ENCODE measurements around the gene STUB1.

Gene STUB1

DNA sequence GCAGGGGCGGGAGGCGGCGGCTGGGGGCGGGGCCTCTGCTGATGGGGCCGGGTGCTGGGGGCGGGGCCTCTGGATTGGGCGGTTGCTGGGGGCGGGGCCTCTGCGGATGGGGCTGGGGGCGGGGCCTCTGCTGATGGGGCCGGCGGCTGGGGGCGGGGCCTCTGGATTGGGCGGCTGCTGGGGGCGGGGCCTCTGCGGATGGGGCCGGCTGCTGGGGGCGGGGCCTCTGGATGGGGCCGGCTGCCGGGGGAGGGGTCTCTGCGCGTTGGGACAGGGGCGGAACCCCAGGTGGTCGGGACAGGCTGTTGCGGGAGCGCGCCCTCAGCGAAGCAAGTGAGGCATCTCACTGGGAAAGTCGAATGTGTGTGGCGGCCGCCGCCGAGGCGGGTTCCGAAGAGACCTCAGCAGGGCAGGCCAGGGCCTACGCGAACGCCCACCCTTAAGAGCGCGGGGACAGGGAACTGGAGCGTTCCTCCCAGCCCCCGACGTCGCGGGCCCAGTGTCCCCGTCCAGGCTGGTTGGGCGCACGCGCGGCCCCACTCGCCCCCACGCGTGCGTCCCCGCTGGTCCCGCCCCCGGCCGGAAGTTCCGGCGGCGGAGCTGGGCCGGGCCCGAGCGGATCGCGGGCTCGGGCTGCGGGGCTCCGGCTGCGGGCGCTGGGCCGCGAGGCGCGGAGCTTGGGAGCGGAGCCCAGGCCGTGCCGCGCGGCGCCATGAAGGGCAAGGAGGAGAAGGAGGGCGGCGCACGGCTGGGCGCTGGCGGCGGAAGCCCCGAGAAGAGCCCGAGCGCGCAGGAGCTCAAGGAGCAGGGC is at the start of gene STUB1:
STUB1 (plus strand) TSS at position 597 of the 811 bp plus-strand sequence; CDS start at position 713, 116 bp downstream.
- DNase-seq (ENCODE audit: low read depth): peak; percentile 80

DNA sequence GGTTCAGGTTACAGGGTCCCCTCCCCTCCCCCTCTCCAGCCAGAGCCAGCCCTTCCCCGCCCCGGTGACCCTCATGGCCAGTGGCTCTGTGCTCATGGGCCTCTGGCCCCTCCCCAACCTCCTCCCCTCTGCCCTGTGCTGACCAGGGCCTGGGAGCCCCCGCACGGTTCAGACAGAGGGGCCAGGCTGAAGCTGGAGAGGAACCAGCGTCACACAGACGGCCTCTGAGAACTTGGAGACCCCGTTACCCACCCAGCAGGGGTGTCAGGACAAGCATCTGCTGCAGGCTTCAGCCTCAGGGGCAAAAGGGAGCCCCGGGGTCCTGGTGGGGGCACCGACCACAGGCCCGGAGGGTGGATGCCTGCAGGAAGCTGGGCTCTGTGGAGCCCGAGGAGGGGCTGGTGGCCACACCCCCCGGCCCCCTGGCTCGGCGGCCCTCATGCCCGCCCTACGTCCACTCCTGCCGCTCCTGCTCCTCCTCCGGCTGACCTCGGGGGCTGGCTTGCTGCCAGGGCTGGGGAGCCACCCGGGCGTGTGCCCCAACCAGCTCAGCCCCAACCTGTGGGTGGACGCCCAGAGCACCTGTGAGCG is 49.3 kb upstream of the STUB1 start, which contains the start of gene WFIKKN1:
WFIKKN1 (plus strand) TSS at position 171 of the 591 bp plus-strand sequence; CDS start at position 440, 269 bp downstream.
- DNase-seq (ENCODE audit: low read depth): no peak

DNA sequence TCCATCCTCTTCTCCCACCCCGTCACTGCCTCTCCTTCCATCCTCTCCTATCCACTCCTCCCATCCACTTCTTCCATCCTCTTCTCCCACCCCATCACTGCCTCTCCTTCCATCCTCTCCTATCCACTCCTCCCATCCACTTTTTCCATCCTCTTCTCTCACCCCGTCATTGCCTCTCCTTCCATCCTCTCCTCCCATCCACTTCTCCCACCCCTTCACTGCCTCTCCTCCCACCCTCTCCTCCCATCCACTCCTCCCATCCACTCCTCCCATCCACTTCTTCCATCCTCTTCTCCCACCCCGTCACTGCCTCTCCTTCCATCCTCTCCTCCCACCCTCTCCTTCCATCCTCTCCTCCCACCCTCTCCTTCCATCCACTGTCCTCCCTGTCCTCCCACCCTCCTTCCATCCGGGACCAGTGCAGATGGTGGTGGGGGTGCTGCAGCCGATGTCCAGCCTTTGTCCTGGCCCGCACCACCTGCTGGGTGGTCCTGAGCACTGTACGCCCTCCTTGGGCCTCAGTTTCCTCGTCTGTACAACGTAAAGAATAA is 48.3 kb upstream of the STUB1 start:
- no peak for DNase-seq (ENCODE audit: low read depth)

DNA sequence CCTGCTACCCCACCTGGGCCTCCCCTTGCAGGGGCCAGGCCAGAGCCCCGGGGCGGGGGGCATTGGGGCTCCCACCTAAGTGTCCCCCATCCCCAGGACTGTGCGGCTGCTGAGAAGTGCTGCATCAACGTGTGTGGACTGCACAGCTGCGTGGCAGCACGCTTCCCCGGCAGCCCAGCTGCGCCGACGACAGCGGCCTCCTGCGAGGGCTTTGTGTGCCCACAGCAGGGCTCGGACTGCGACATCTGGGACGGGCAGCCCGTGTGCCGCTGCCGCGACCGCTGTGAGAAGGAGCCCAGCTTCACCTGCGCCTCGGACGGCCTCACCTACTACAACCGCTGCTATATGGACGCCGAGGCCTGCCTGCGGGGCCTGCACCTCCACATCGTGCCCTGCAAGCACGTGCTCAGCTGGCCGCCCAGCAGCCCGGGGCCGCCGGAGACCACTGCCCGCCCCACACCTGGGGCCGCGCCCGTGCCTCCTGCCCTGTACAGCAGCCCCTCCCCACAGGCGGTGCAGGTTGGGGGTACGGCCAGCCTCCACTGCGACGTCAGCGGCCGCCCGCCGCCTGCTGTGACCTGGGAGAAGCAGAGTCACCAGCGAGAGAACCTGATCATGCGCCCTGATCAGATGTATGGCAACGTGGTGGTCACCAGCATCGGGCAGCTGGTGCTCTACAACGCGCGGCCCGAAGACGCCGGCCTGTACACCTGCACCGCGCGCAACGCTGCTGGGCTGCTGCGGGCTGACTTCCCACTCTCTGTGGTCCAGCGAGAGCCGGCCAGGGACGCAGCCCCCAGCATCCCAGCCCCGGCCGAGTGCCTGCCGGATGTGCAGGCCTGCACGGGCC is 47.5 kb upstream of the STUB1 start:
- no peak for DNase-seq (ENCODE audit: low read depth)

GRCh38 chr16:633336-634050 is 46.7 kb upstream of the STUB1 start:
- no peak for DNase-seq (ENCODE audit: low read depth)

- no peak for DNase-seq (ENCODE audit: low read depth)
Measured at GRCh38 chr16:634051-634670, 46.0 kb upstream of the STUB1 start.

DNA sequence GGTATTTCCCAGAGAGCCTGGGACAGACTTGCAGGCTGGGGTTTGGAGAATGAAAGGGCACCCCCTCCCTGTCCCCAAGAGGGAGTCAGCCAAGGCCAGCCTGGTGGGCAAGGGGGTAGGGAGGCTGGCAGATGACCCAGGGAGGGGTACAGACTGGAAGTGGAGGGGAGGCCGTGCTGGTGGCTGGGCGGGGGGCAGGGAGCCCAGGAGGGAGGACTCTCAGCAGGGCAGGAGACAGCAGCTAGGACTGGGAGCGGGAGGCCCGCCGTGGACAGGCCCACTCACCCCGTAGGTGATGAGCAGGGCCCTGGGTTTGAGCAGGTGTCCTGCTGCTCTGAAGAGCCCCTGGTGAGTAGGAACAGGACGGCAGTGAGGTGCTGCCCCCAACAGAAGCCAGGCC is 45.2 kb upstream of the STUB1 start:
- DNase-seq (ENCODE audit: low read depth): no peak

- DNase-seq (ENCODE audit: low read depth): no peak
Measured at GRCh38 chr16:635573-636205, 44.5 kb upstream of the STUB1 start.

DNA sequence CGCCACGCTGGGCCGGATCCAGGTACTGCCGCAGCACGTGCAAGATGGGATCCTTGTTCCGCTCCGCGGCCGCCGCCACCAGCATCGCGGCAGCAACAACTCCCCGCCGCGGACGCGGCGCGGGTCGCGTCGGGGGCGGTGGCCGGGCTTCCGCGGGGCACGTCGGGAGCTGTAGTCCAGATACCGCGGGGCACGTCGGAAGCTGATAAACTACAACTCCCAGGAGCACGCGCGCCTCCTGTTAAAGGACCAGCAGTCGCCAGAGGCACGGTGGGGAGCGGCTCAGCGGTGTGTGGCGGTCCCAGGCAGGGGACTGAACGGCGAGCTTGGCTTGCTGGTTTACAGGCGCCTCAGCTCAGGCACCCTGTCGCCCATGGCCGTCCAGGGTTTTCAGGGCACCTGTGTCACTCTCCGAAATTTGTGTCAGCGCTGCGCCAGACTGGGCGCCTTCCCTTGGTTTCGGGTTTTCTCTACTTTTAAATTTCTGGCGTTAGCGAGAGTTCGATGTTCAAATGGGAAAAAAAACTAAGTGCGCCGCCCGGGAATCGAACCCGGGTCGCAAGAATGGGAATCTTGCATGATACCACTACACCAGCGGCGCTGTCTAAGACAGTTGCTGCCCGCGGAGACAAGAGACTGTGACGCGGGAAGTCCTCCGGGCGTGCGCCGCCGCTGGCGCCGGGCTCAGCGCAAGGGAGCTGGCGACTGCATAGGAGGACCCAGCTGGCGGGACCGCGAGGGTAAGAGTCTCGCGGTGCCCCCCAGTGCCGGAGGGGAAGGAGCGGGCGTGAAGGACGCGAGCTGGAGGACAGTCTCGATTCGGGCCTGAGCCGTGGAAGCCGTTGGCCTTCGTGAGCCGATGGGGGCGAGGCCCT is 43.8 kb upstream of the STUB1 start, which contains the start of gene METTL26:
METTL26 (minus strand) TSS at position 100 of the 875 bp plus-strand sequence; CDS start at position 85, 15 bp downstream.
- peak; percentile 90 for DNase-seq (ENCODE audit: low read depth)

DNA sequence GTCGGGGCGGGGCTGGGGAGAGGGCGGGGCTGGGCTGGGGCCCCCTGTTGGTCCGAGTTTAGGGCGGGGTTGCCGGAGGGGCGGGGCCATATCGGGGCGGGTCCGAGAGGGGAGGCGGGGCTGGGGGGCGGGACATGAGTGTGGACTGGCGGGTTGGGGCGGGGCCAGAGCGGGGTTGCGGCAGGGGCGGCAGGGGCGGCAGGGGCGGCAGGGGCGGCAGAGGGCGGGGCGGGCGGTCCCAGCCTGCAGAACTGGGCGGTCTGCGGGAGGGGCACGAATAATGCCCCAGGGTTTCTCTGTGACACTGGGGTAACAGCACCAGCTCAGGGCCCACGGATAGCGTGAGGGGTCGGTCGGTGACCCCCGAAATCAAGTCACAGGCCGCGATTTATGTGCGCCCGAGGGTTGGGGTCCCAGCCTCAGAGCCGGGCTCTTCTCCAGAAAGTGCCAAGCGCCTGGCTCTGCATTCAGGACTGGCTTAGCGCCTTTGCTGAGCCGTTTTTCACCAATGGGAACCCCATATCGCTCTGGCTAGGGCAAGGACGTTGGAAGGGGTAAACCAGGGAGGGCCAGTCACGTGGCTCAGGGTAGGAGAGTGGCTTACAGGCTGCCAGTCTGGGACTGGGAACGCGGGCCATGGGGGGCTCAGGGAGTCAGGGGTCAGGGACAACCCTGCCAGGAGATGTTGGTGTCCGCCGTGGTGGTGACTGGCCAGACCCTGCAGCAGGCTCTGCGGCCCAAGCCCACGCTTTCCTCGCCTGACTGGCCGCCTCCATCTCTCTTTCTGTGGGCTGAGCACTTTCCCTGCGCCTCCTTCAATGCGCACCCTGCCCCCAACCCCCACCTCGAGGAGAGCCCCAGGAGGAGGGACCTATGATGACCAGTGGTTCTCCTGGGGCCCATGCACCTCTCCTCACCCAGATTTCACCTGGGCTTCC is 42.9 kb upstream of the STUB1 start:
- DNase-seq (ENCODE audit: low read depth): peak; percentile 83

DNA sequence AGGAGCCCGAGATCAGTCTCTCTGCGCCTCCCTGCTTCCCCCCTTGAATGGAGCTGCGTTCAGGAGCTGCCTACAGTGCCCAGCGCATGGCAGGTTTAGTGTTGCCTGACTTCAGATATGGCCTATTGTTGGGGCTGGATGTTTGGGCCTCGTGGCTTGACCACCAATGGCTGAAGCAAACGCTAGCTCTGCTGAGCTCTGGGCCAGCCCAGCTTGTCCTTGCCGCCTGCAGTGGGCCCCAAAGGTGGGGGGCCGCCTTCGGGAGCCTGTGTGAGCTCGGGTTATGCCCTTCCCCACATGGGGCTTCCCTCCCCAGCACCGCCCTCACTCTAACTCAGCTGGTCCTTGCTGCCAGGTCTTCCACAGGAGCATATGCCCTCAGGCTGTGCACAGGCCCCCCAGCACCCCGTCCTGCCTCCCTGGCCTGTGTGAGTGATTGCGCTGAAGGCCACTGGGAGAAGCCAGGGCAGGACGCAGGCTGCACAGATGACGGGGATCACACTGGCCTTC is 42.1 kb upstream of the STUB1 start:
- no peak for DNase-seq (ENCODE audit: low read depth)

DNA sequence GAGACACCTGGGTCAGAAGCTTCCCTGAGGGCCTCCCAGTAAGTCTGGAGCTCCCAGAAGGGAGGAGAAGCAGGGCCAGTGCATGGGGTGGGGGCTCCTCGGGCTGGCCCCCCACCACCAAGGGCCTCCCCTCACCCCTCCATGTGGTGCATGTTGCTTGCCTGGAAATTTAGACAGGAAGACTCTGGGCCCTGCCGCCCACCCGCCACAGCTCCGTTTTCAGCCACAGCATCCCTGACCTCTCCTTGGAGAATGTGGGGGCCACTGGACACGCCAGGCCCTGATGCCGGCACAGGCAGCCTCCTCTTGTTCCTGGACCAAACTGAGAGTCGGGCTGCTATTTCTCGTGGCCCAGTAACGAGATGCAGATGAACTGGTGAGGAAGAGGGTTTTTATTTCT is 41.4 kb upstream of the STUB1 start:
- no peak for DNase-seq (ENCODE audit: low read depth)

DNA sequence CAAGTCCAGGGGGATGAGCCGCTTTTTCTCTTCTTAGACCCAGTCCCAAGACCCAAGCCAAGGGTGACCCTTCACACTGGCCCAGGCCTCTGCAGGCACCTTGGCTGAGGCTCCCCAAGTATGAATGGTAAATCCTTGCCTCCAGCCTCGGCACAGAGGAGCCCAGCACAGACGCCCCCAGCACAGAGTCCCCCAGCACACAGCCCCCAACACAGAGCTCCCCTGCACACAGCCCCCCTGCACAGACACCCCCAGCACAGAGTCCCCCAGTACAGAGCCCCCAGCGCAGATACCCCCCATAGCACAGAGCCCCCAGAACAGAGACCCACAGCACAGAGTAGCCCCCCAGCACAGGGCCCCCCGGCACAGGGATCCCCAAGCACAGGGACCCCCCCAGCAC is 39.6 kb upstream of the STUB1 start:
- DNase-seq (ENCODE audit: low read depth): no peak

DNA sequence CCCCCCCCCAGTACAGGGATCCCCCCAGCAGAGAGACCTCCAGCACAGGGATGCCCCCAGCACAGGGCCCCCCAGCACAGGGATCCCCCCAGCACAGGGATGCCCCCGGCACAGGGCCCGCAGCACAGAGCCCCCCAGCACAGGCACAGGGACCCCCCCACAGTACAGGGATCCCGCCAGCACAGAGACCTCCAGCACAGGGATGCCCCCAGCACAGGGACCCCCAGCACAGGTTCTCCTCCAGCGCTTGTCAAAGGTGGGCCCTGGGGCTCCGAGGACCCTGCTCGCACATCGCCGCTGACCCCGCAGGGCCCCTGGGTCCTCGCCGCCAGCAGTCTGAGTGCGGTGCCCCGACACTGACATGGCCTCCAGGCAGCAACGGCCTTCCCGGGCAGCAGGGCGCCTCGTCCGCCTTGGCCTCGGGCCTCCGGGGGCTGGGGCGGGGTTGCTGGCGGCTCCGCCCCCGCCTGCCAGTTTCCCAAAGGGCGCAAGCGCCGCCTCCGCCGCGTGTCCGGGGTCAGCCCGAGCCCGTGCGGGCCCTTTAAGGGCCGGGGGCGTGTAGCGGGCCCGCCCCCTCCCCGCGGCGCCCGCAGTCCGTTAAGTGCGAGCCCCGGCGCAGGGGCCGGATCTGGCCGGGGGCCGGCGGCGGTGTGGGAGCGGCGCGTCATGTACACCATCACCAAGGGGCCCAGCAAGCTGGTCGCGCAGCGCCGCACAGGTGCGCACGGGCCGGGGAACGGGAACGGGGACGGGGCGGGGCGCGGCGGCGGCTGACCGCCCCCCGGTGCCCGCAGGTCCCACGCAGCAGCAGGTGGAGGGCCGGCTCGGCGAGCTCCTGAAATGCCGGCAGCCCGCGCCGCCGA is 38.7 kb upstream of the STUB1 start, which contains the start of gene MCRIP2:
MCRIP2 (plus strand) TSS at position 503 of the 863 bp plus-strand sequence; CDS start at position 667, 164 bp downstream.
- peak; percentile 48 for DNase-seq (ENCODE audit: low read depth)

- DNase-seq (ENCODE audit: low read depth): no peak
Measured at GRCh38 chr16:642189-643049, 37.8 kb upstream of the STUB1 start.

DNA sequence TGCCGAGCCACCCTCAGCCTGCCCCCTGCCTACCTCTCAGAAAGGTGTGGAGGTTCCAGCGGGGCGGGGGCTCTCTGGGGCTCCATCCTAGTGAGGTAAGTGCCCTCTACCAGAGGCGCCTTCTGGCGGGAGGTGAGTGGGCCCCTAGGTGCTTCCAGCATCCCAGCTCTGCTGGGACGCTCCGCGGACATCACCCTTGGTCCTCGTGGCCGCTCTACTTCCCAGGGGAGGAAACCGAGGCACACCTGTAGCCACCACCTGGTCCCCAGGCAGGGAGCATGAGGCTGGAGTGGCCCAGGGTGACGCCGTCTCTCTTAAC is 37.2 kb upstream of the STUB1 start:
- no peak for DNase-seq (ENCODE audit: low read depth)

Measured in stimulated activated CD4-positive, alpha-beta T cell treated with anti-CD3 and anti-CD28 coated beads, Interleukin-2, amount 100 ng/mL, for 4 hours (primary cell).